HG03064 (cell line): Measurements from ENCODE around the gene RPTOR.

Source experiments
- ATAC-seq: cut with Tn5 transposase; IDR thresholded peaks from one replicate; pipeline ENCODE4 v1.9.1; 2021; ENCODE audit warnings: low read depth; ENCODE audit not compliant: unreplicated experiment

RPTOR gene

GRCh38 chr17:80774146-80774545 lies 229.5 kb downstream of the RPTOR start:
- no peak for ATAC-seq

- no peak for ATAC-seq
These were observed 230.1 kb downstream of the RPTOR start for GRCh38 chr17:80774643-80775281.

DNA sequence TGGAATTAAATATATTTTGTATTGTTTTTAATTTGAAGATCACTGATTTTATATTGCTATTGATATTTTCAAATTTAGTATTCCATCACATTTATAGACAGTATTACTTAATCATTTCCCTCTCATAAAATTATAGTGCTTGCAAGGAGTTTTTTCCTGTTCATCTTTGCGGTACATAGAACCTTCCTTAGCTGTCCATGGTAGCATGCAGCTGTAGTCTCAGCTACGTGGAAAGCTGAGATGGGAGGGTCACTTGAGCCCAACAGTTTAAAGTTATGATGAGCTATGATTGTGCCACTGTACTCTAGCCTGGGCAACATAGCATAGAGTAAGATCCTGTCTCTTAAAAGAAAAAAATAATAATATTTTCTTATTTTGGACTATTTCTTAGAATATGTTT lies 231.2 kb downstream of the RPTOR start:
- no peak for ATAC-seq

DNA sequence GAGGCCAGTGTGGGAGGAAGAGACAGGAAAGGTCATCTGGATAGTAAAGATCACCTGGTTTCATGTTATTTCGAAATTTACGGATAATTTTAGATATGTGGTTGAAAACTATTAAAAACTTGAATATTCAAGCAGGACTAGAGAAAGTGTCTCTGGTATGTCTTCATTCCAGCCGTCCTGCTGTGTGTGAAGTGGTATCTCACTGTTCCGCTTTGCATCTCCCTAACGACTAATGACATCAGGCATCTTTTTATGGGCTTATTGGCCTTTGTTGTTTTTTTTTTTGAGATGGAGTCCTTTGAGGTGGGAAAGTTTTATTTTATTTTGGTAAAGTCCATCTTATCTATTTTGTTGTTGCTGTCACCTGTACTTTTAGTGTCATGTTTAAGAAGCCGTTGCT lies 232.6 kb downstream of the RPTOR start:
- ATAC-seq: no peak

GRCh38 chr17:80778716-80779115 lies 234.1 kb downstream of the RPTOR start:
- ATAC-seq: no peak

DNA sequence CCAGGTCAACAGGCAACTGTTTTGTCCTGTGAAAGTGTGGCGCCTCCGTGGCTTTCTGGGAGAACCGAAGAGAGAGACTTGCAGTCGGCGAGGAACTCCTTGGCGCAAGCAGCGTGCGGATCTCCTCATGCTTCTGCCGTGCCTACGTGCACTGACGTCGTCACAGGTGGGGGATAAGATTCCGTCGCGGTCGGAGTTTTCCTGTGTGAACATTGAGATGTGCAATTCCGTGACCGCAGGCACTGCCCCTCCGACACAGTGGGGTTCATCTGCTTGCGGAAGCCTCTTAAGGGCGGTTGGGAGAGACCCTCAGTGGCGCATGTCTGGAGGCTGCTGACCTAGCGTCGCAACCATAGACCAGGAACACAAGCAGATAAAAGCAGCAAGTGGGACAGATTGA lies 234.7 kb downstream of the RPTOR start:
- ATAC-seq: no peak

- ATAC-seq: no peak
These were observed 235.3 kb downstream of the RPTOR start for GRCh38 chr17:80779961-80780380.

- ATAC-seq: no peak
These were observed 236.0 kb downstream of the RPTOR start for GRCh38 chr17:80780381-80781198.

DNA sequence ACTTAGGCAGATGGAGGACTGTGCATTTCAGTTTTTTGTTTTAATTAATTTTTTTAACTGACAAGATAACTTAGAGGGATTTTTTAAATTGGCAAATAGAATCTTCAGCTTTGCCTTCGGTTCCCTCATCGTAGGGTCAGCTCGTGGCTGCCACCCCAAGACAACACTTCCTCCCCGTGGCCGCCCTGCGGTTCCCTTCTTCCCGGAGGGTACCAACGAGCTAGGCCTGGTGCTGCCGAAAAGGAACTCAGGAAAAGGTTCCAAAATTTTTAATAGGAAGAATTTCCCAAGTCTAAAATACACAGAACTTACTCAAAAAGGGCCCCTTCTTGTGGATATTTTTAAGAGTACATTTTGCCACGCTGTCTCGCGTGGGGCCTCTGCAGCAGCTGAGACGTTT lies 236.6 kb downstream of the RPTOR start:
- no peak for ATAC-seq

- ATAC-seq: no peak
These were observed 237.2 kb downstream of the RPTOR start for GRCh38 chr17:80781807-80782277.

GRCh38 chr17:80782536-80783427 lies 238.1 kb downstream of the RPTOR start:
- no peak for ATAC-seq

- no peak for ATAC-seq
These were observed 238.8 kb downstream of the RPTOR start for GRCh38 chr17:80783486-80783885.

DNA sequence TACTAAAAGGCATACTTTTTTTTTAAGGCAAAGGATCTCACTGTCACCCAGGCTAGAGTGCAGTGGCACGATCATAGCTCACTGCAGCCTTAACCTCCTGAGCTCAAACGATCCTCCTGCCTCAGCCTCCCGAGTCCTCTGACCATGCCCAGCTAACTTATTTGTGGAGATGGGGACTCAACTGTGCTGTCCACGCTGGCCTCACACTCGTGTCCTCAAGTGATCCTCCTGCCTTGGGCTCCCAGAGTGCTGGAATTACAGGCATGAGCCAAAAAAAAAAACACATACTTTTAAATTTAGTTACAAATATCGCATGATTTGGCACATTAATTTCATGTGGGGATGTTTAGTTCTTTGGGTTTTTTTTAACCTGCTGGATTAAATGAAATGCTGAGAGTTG lies 239.3 kb downstream of the RPTOR start:
- ATAC-seq: no peak

- no peak for ATAC-seq
These were observed 241.0 kb downstream of the RPTOR start for GRCh38 chr17:80785477-80786178.

DNA sequence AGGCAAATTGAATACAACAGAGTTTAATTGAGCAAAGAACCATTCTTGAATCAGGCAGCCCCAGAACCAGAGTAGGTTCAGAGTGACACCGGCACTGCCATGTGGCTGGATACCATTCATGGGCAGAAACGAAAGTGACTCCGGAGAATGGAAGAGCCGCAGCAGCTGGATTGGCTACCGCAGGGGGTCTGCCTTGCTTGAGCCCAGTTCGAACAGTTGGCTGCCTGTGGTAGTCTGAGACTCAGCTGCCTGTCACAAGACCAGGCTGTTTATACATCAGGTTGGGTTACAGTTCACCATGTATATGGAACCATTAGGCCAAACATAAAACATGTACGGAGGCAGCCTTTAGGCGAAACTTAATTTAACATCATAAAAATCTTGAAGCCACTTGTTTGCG lies 241.8 kb downstream of the RPTOR start:
- no peak for ATAC-seq

GRCh38 chr17:80786887-80787286 lies 242.2 kb downstream of the RPTOR start:
- no peak for ATAC-seq

DNA sequence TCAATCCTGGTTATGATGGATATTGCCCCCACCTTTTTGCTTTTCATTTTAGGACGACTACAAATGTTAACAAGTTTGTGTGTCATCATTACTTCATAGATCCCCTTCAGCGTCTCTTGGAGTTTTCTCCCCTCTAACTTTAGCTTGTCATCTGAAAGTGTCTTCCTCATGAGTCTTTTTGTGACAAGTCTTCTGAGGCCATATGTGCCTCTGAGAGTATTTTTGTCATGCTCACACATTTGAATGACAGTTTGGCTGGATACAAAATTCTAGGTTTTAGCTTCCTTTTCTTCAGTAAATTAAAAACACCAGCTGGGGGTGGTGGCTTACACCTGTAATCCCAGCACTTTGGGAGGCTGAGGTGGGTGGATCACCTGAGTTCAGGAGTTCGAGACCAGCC lies 243.2 kb downstream of the RPTOR start:
- no peak for ATAC-seq

DNA sequence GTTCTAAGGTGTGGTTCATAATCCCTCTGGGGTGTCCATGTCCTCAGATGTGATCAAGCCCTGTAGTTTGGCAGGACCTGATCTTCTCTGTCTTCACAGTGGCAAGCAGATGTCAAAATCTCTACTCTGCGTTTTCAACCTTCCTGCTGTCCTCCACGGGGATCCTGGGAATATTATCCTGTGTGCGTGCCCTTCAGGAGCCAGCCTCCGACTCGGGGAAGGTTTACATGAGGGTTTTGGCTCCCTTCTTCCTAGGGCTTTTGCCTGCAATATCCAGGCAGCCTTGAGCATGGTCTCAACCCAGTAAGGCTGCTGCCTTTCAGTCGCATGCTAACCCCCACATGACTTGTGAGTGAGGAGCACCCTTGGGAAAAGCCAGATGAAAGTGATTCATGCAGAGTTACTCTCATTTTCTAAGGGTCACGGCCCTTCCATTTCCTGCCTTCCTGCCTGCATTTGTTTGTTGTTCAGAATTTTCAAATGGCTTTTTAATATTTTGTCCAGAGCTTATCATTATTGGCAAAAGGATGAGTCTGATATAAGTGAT lies 244.8 kb downstream of the RPTOR start:
- no peak for ATAC-seq

GRCh38 chr17:80790021-80790765 lies 245.6 kb downstream of the RPTOR start:
- ATAC-seq: no peak
